ENCODE measurements around the gene FEV.
A peak's percentile ranks its signal among the peaks of the same experiment; 100 is the strongest.

The FEV gene

GRCh38 chr2:219001577-219002394 is 16.8 kb upstream of the FEV start:
- Histone ChIP-seq H3K27me3 (ENCODE audit: control insufficient read depth in 3 of 3, insufficient read depth in 3 of 3, low read depth in 1 of 3, low read length in 3 of 3) (peaks cover 30 to 90% (median 88%) of the 10 kb centered on the region in 3 experiments), H4K8ac (ENCODE audit: low read depth, low read length) (no peak overlapping the region), H3K4me3 (ENCODE audit: low read length in 2 of 2) (no peak overlapping the region), H4K91ac (ENCODE audit: low read depth, low read length, poor library complexity) (no peak overlapping the region), H2BK12ac (ENCODE audit: low read length) (no peak overlapping the region), H2BK120ac (ENCODE audit: low read depth, low read length) (no peak overlapping the region), H2AFZ (ENCODE audit: low read length) (peak overlapping the region; percentile 73), H3K4me2 (ENCODE audit: insufficient read depth, low read length, poor library complexity, severe bottlenecking) (peak overlapping the region; percentile 69), H3K14ac (ENCODE audit: low read length) (peak overlapping the region; percentile 82), H3K18ac (ENCODE audit: low read length) (peak overlapping the region; percentile 57), H3K9ac (ENCODE audit: low read depth, low read length, poor library complexity) (peak overlapping the region; percentile 60), H3K27ac (replicated peaks; ENCODE audit: low read length) (no peak overlapping the region), H3K4ac (ENCODE audit: low read length) (no peak overlapping the region), H3K36me3 (replicated peaks in 1 of 2; ENCODE audit: control insufficient read depth in 2 of 2, insufficient read depth in 2 of 2, low read length in 2 of 2) (no peaks in the 10 kb centered on the region), H2BK15ac (ENCODE audit: low read length) (no peak overlapping the region), H3K4me1 (ENCODE audit: control insufficient read depth in 2 of 2, insufficient read depth in 1 of 2, low read depth in 1 of 2, low read length in 2 of 2) (peaks cover 9 to 21% of the 10 kb centered on the region in 2 donors), H3K79me1 (ENCODE audit: low read depth, low read length) (no peaks in the 10 kb centered on the region), H3K9me3 (replicated peaks in 1 of 2; ENCODE audit: control insufficient read depth in 2 of 2, insufficient read depth in 1 of 2, low read depth in 1 of 2, low read length in 2 of 2) (peaks cover 0 to 1% of the 10 kb centered on the region in 2 donors), H2AK5ac (ENCODE audit: low read depth, low read length) (peak overlapping the region; percentile 63), H2BK5ac (ENCODE audit: low read length) (no peak overlapping the region), H3K23ac (ENCODE audit: low read depth, low read length, poor library complexity) (peak overlapping the region; percentile 99)
- no peak for DNase-seq (ENCODE audit: low spot score)
- no CpG with 5 or more reads among the region's 70 CpGs for WGBS, 2 donors (ENCODE audit: extremely low coverage in 2 of 2, insufficient read length in 2 of 2, insufficient replicate concordance in 1 of 2)

GRCh38 chr2:219001100-219001576 is 16.2 kb upstream of the FEV start:
- Histone ChIP-seq H4K8ac (ENCODE audit: low read depth, low read length) (no peak overlapping the region), H3K9me3 (replicated peaks in 1 of 2; ENCODE audit: control insufficient read depth in 2 of 2, insufficient read depth in 1 of 2, low read depth in 1 of 2, low read length in 2 of 2) (peaks cover 0 to 1% of the 10 kb centered on the region in 2 donors), H3K4me2 (ENCODE audit: insufficient read depth, low read length, poor library complexity, severe bottlenecking) (no peak overlapping the region), H3K9ac (ENCODE audit: low read depth, low read length, poor library complexity) (no peak overlapping the region), H2BK5ac (ENCODE audit: low read length) (no peak overlapping the region), H3K14ac (ENCODE audit: low read length) (no peak overlapping the region), H3K23ac (ENCODE audit: low read depth, low read length, poor library complexity) (peak overlapping the region; percentile 99), H2BK120ac (ENCODE audit: low read depth, low read length) (no peak overlapping the region), H3K4me1 (ENCODE audit: control insufficient read depth in 2 of 2, insufficient read depth in 1 of 2, low read depth in 1 of 2, low read length in 2 of 2) (peaks cover 9 to 21% of the 10 kb centered on the region in 2 donors), H3K4ac (ENCODE audit: low read length) (no peak overlapping the region), H3K79me1 (ENCODE audit: low read depth, low read length) (no peaks in the 10 kb centered on the region), H2AFZ (ENCODE audit: low read length) (peak overlapping the region; percentile 73), H3K27ac (replicated peaks; ENCODE audit: low read length) (no peak overlapping the region), H3K4me3 (ENCODE audit: low read length in 2 of 2) (no peak overlapping the region), H3K36me3 (replicated peaks in 1 of 2; ENCODE audit: control insufficient read depth in 2 of 2, insufficient read depth in 2 of 2, low read length in 2 of 2) (no peaks in the 10 kb centered on the region), H2BK15ac (ENCODE audit: low read length) (no peak overlapping the region), H2BK12ac (ENCODE audit: low read length) (no peak overlapping the region), H4K91ac (ENCODE audit: low read depth, low read length, poor library complexity) (no peak overlapping the region), H3K18ac (ENCODE audit: low read length) (peak overlapping the region; percentile 57), H2AK5ac (ENCODE audit: low read depth, low read length) (peak overlapping the region; percentile 1), H3K27me3 (ENCODE audit: control insufficient read depth in 3 of 3, insufficient read depth in 3 of 3, low read depth in 1 of 3, low read length in 3 of 3) (peaks cover 34 to 95% (median 94%) of the 10 kb centered on the region in 3 experiments)
- no CpG with 5 or more reads among the region's 26 CpGs for WGBS, 2 donors (ENCODE audit: extremely low coverage in 2 of 2, insufficient read length in 2 of 2, insufficient replicate concordance in 1 of 2)
- no peak for DNase-seq (ENCODE audit: low spot score)

- peak overlapping the region; percentile 11 for H3K4me2 ChIP-seq (ENCODE audit: insufficient read depth, low read length, poor library complexity, severe bottlenecking)
- H3K9me3 ChIP-seq (replicated peaks in 1 of 2; ENCODE audit: control insufficient read depth in 2 of 2, insufficient read depth in 1 of 2, low read depth in 1 of 2, low read length in 2 of 2), result peaks cover 0 to 1% of the 10 kb centered on the region in 2 donors
- H3K27me3 ChIP-seq (ENCODE audit: control insufficient read depth in 3 of 3, insufficient read depth in 3 of 3, low read depth in 1 of 3, low read length in 3 of 3), result peaks cover 37 to 96% (median 92%) of the 10 kb centered on the region in 3 experiments
- no peak overlapping the region for H2BK5ac ChIP-seq (ENCODE audit: low read length)
- peak overlapping the region; percentile 35 for H3K18ac ChIP-seq (ENCODE audit: low read length)
- no peak overlapping the region for H2BK120ac ChIP-seq (ENCODE audit: low read depth, low read length)
- no peaks in the 10 kb centered on the region for H3K79me1 ChIP-seq (ENCODE audit: low read depth, low read length)
- H3K4ac ChIP-seq (ENCODE audit: low read length), result no peak overlapping the region
- H4K8ac ChIP-seq (ENCODE audit: low read depth, low read length), result no peak overlapping the region
- no peak overlapping the region for H2BK12ac ChIP-seq (ENCODE audit: low read length)
- peak overlapping the region; percentile 87 for H3K23ac ChIP-seq (ENCODE audit: low read depth, low read length, poor library complexity)
- no peaks in the 10 kb centered on the region for H3K36me3 ChIP-seq (replicated peaks in 1 of 2; ENCODE audit: control insufficient read depth in 2 of 2, insufficient read depth in 2 of 2, low read length in 2 of 2)
- H3K9ac ChIP-seq (ENCODE audit: low read depth, low read length, poor library complexity), result no peak overlapping the region
- H2AFZ ChIP-seq (ENCODE audit: low read length), result no peak overlapping the region
- H3K4me3 ChIP-seq (ENCODE audit: low read length in 2 of 2), result peak overlapping the region in 1 of 2 donors; percentile 7
- DNase-seq (ENCODE audit: low spot score), result no peak
- H3K27ac ChIP-seq (replicated peaks; ENCODE audit: low read length), result no peak overlapping the region
- H3K14ac ChIP-seq (ENCODE audit: low read length), result no peak overlapping the region
- peaks cover 9 to 23% of the 10 kb centered on the region in 2 donors for H3K4me1 ChIP-seq (ENCODE audit: control insufficient read depth in 2 of 2, insufficient read depth in 1 of 2, low read depth in 1 of 2, low read length in 2 of 2)
- H2AK5ac ChIP-seq (ENCODE audit: low read depth, low read length), result peak overlapping the region; percentile 61
- H2BK15ac ChIP-seq (ENCODE audit: low read length), result no peak overlapping the region
- WGBS, 2 donors (ENCODE audit: extremely low coverage in 2 of 2, insufficient read length in 2 of 2, insufficient replicate concordance in 1 of 2), result no CpG with 5 or more reads among the region's 8 CpGs
- H4K91ac ChIP-seq (ENCODE audit: low read depth, low read length, poor library complexity), result no peak overlapping the region
Observed at GRCh38 chr2:219000569-219000960, 15.6 kb upstream of the FEV start.

GRCh38 chr2:218999881-219000568 is 15.0 kb upstream of the FEV start:
- Histone ChIP-seq H2BK120ac (ENCODE audit: low read depth, low read length) (no peak overlapping the region), H3K4me1 (ENCODE audit: control insufficient read depth in 2 of 2, insufficient read depth in 1 of 2, low read depth in 1 of 2, low read length in 2 of 2) (peaks cover 9 to 23% of the 10 kb centered on the region in 2 donors), H2AK5ac (ENCODE audit: low read depth, low read length) (peak overlapping the region; percentile 61), H3K9me3 (replicated peaks in 1 of 2; ENCODE audit: control insufficient read depth in 2 of 2, insufficient read depth in 1 of 2, low read depth in 1 of 2, low read length in 2 of 2) (peaks cover 0 to 1% of the 10 kb centered on the region in 2 donors), H3K23ac (ENCODE audit: low read depth, low read length, poor library complexity) (peak overlapping the region; percentile 98), H3K4ac (ENCODE audit: low read length) (no peak overlapping the region), H3K79me1 (ENCODE audit: low read depth, low read length) (no peaks in the 10 kb centered on the region), H3K4me2 (ENCODE audit: insufficient read depth, low read length, poor library complexity, severe bottlenecking) (no peak overlapping the region), H2BK5ac (ENCODE audit: low read length) (no peak overlapping the region), H3K4me3 (ENCODE audit: low read length in 2 of 2) (no peak overlapping the region), H2BK15ac (ENCODE audit: low read length) (peak overlapping the region; percentile 63), H3K14ac (ENCODE audit: low read length) (no peak overlapping the region), H2AFZ (ENCODE audit: low read length) (no peak overlapping the region), H4K91ac (ENCODE audit: low read depth, low read length, poor library complexity) (no peak overlapping the region), H4K8ac (ENCODE audit: low read depth, low read length) (no peak overlapping the region), H2BK12ac (ENCODE audit: low read length) (no peak overlapping the region), H3K27ac (replicated peaks; ENCODE audit: low read length) (no peak overlapping the region), H3K9ac (ENCODE audit: low read depth, low read length, poor library complexity) (peak overlapping the region; percentile 57), H3K27me3 (ENCODE audit: control insufficient read depth in 3 of 3, insufficient read depth in 3 of 3, low read depth in 1 of 3, low read length in 3 of 3) (peaks cover 42 to 96% (median 92%) of the 10 kb centered on the region in 3 experiments), H3K18ac (ENCODE audit: low read length) (peak overlapping the region; percentile 35), H3K36me3 (replicated peaks in 1 of 2; ENCODE audit: control insufficient read depth in 2 of 2, insufficient read depth in 2 of 2, low read length in 2 of 2) (no peaks in the 10 kb centered on the region)
- no peak for DNase-seq (ENCODE audit: low spot score)
- no CpG with 5 or more reads among the region's 9 CpGs for WGBS, 2 donors (ENCODE audit: extremely low coverage in 2 of 2, insufficient read length in 2 of 2, insufficient replicate concordance in 1 of 2)

Measured in neuronal stem cell (in vitro differentiated cells).